BLaER1 treated with 17β-estradiol and CSF1 and Interleukin-3, amounts not matched to agents 10 nM and 100 nM (cell line): ENCODE measurements around the gene COA4.

ENCODE experiments used
- H3K27ac ChIP-seq, 11 experiments: shearing (Covaris generic); formaldehyde crosslinking; 2 replicates each; pipeline ENCODE4 v1.8.1; 2022
- H3K27me3 ChIP-seq, 11 experiments: shearing (Covaris generic); formaldehyde crosslinking; 2 replicates each; pipeline ENCODE4 v1.8.1; 2022
- H3K36me3 ChIP-seq, 11 experiments: shearing (Covaris generic); formaldehyde crosslinking; 2 replicates each; pipeline ENCODE4 v1.8.1; 2022
- H3K4me1 ChIP-seq, 10 experiments: shearing (Covaris generic); formaldehyde crosslinking; 2 replicates each; pipeline ENCODE4 v1.8.1; 2022
- H3K4me2 ChIP-seq, 11 experiments: shearing (Covaris generic); formaldehyde crosslinking; 2 replicates each; pipeline ENCODE4 v1.8.1; 2022
- H3K4me3 ChIP-seq, 10 experiments: shearing (Covaris generic); formaldehyde crosslinking; 2 replicates each; pipeline ENCODE4 v1.8.1; 2022
- H3K9ac ChIP-seq, 11 experiments: shearing (Covaris generic); formaldehyde crosslinking; 2 replicates each; pipeline ENCODE4 v1.8.1; 2022
- H3K9me3 ChIP-seq, 11 experiments: shearing (Covaris generic); formaldehyde crosslinking; replicated peaks in 1 of 11; 2 replicates each; pipeline ENCODE4 v1.8.1; 2022
- H4K20me1 ChIP-seq, 11 experiments: shearing (Covaris generic); formaldehyde crosslinking; 2 replicates each; pipeline ENCODE4 v1.8.1; 2022
- Cebpa-rat ChIP-seq, 11 experiments: shearing (Covaris generic); IDR thresholded peaks; 2 replicates each; pipeline ENCODE4 v1.8.1; 2022

Gene COA4

DNA sequence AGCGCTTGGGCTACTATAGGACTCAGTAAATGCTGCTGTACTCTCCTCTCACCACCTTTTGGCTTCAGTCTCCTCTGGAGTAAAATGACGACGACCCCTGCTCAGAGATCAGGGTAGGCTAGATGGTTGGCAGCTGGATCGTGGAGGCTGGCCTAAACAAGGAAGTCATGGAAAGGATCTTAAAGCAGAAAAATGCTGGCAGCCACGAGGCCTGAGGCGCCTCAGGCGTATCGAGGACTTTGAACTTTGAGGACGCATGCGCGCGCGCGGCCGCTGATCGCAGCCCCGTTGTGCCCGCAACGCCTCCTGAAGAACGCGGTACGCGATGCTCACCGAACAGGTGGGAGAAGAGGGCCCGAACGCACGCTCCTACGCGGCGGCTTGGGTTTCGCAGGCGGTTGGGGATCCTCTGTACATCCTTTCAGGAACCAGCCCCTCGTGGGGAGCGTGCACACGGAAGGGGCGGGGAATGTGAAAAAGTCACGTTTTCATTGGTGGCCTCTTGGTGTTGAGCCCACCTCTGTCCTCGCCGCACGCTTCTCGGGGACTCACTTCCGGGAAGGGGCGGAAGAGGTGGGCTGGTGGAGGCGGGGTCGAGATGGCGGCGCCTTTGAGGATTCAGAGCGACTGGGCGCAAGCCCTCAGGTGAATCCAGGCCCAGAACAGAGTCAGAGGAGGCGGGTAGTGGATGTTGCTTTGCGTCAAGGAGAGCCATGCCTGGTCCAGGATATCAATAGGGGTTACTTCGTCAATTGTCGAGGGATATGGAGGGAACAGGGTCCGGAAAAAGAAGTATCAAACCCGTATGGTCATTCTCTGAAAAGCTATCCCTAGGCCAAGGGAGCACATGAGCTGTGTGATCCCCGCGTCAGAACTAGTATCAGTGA is at the start of gene COA4, which contains the start of gene PAAF1:
COA4 (minus strand) TSS at position 423 of the 887 bp plus-strand sequence. CDS start 3,468 bp downstream, outside the sequence.
PAAF1 (plus strand) TSS at position 576 of the 887 bp plus-strand sequence; CDS start at position 599, 23 bp downstream.
- Histone ChIP-seq H3K4me3 (peak within 1 kb of the TSS; percentile 69 to 81 (median 74)), H4K20me1 (peaks cover 0 to 29% (median 12%) of the 10 kb centered on the region in 11 experiments; a peak in 11 of 22 replicates), H3K4me2 (peak within 1 kb of the TSS; percentile 77 to 99 (median 92)), H3K9me3 (no peaks in the 10 kb centered on the region), H3K27me3 (no peaks in the 10 kb centered on the region), H3K27ac (peak within 1 kb of the TSS; percentile 72 to 94 (median 91)), H3K4me1 (peaks cover 21 to 29% (median 26%) of the 10 kb centered on the region in 10 experiments), H3K9ac (peak within 1 kb of the TSS; percentile 81 to 92 (median 87)), H3K36me3 (peaks cover 27 to 44% (median 39%) of the 10 kb centered on the region in 11 experiments)
- no peak for TF ChIP-seq Cebpa-rat (IDR thresholded peaks at IDR 0.05)

- Histone ChIP-seq H3K4me2 (no peak overlapping the region), H3K27me3 (no peaks in the 10 kb centered on the region), H4K20me1 (no peaks in the 10 kb centered on the region), H3K4me1 (peaks cover 0 to 16% (median 4%) of the 10 kb centered on the region in 10 experiments; a peak in 9 of 20 replicates), H3K4me3 (no peak overlapping the region), H3K9me3 (no peaks in the 10 kb centered on the region), H3K27ac (no peak overlapping the region), H3K36me3 (peaks cover 55 to 93% (median 83%) of the 10 kb centered on the region in 11 experiments), H3K9ac (no peak overlapping the region)
- no peak for TF ChIP-seq Cebpa-rat (IDR thresholded peaks at IDR 0.05)
Measured at GRCh38 chr11:73921180-73921579, 44.5 kb upstream of the COA4 start.

- no peaks in the 10 kb centered on the region for H4K20me1 ChIP-seq
- peaks cover 76 to 100% (median 96%) of the 10 kb centered on the region in 11 experiments for H3K36me3 ChIP-seq
Measured at GRCh38 chr11:73916435-73916834, 39.8 kb upstream of the COA4 start.

GRCh38 chr11:73914284-73914683 is 37.6 kb upstream of the COA4 start:
- H3K27me3 ChIP-seq = no peaks in the 10 kb centered on the region
- H3K4me3 ChIP-seq = no peak overlapping the region
- H3K4me2 ChIP-seq = no peak overlapping the region
- no peaks in the 10 kb centered on the region for H4K20me1 ChIP-seq
- no peak overlapping the region for H3K9ac ChIP-seq
- peaks cover 0 to 21% (median 4%) of the 10 kb centered on the region in 10 experiments; a peak in 9 of 20 replicates for H3K4me1 ChIP-seq
- no peak overlapping the region for H3K27ac ChIP-seq
- H3K9me3 ChIP-seq = no peaks in the 10 kb centered on the region
- TF ChIP-seq Cebpa-rat (IDR thresholded peaks at IDR 0.05) = no peak
- H3K36me3 ChIP-seq = peaks cover 77 to 100% (median 94%) of the 10 kb centered on the region in 11 experiments

More at GRCh38 chr11:73916435-73916834, 39.8 kb upstream of the COA4 start:
- H3K4me3 ChIP-seq = no peak overlapping the region
- H3K27ac ChIP-seq = no peak overlapping the region
- no peaks in the 10 kb centered on the region for H3K9me3 ChIP-seq
- TF ChIP-seq Cebpa-rat (IDR thresholded peaks at IDR 0.05) = no peak
- H3K9ac ChIP-seq = no peak overlapping the region
- H3K4me2 ChIP-seq = peak overlapping the region in 1 of 11 experiments; percentile 20; a peak in 2 of 22 replicates
- H3K27me3 ChIP-seq = no peaks in the 10 kb centered on the region
- peaks cover 0 to 21% (median 4%) of the 10 kb centered on the region in 10 experiments; a peak in 9 of 20 replicates for H3K4me1 ChIP-seq

- no peak for TF ChIP-seq Cebpa-rat (IDR thresholded peaks at IDR 0.05)
- Histone ChIP-seq H3K4me2 (no peak overlapping the region), H3K9me3 (no peaks in the 10 kb centered on the region), H3K4me1 (peaks cover 0 to 21% (median 4%) of the 10 kb centered on the region in 10 experiments; a peak in 9 of 20 replicates), H3K27ac (no peak overlapping the region), H3K9ac (no peak overlapping the region), H4K20me1 (no peaks in the 10 kb centered on the region), H3K27me3 (no peaks in the 10 kb centered on the region), H3K36me3 (peaks cover 75 to 100% (median 93%) of the 10 kb centered on the region in 11 experiments), H3K4me3 (no peak overlapping the region)
Measured at GRCh38 chr11:73913472-73913871, 36.8 kb upstream of the COA4 start.

GRCh38 chr11:73912026-73912425 is 35.4 kb upstream of the COA4 start:
- no peak overlapping the region for H3K4me2 ChIP-seq
- TF ChIP-seq Cebpa-rat (IDR thresholded peaks at IDR 0.05) = no peak
- H3K4me1 ChIP-seq = peaks cover 0 to 13% (median under 1%) of the 10 kb centered on the region in 10 experiments; a peak in 8 of 20 replicates
- no peak overlapping the region for H3K4me3 ChIP-seq
- no peak overlapping the region for H3K9ac ChIP-seq
- H3K9me3 ChIP-seq = no peaks in the 10 kb centered on the region
- peaks cover 65 to 93% (median 82%) of the 10 kb centered on the region in 11 experiments for H3K36me3 ChIP-seq
- H4K20me1 ChIP-seq = no peaks in the 10 kb centered on the region
- no peak overlapping the region for H3K27ac ChIP-seq
- H3K27me3 ChIP-seq = no peaks in the 10 kb centered on the region

GRCh38 chr11:73907191-73907590 is 30.5 kb upstream of the COA4 start:
- no peak overlapping the region for H3K27ac ChIP-seq
- no peak for TF ChIP-seq Cebpa-rat (IDR thresholded peaks at IDR 0.05)
- no peaks in the 10 kb centered on the region for H4K20me1 ChIP-seq

DNA sequence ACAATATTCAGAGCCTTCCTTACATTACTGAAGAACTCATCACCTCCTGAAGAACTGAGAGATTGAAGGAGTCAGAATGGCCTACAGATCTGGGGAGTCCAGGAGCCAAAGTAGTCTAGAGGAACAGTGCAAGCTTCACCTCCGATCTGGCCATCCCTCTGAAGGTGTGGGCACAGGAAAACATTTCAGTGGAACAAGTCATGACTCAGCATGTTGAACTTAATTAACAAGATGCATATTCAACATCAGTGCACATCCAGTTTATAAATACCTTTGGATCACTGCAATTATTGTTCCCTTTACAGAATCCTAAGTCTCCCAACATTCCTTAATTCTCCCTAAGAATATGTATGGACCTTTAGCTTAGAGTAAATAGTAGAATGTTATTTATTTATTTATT is 25.7 kb upstream of the COA4 start:
- peaks cover 0 to 2% (median 0%) of the 10 kb centered on the region in 10 experiments; a peak in 1 of 20 replicates for H3K4me1 ChIP-seq
- no peak overlapping the region for H3K9ac ChIP-seq
- H3K4me3 ChIP-seq = no peak overlapping the region
- H3K36me3 ChIP-seq = peaks cover 27 to 61% (median 44%) of the 10 kb centered on the region in 11 experiments
- no peaks in the 10 kb centered on the region for H3K27me3 ChIP-seq
- H4K20me1 ChIP-seq = no peaks in the 10 kb centered on the region
- H3K9me3 ChIP-seq = no peaks in the 10 kb centered on the region
- no peak overlapping the region for H3K4me2 ChIP-seq
- no peak overlapping the region for H3K27ac ChIP-seq
- no peak for TF ChIP-seq Cebpa-rat (IDR thresholded peaks at IDR 0.05)

More at GRCh38 chr11:73907191-73907590, 30.5 kb upstream of the COA4 start:
- H3K9ac ChIP-seq = no peak overlapping the region
- H3K9me3 ChIP-seq = no peaks in the 10 kb centered on the region
- H3K4me1 ChIP-seq = peaks cover 0 to 4% (median 0%) of the 10 kb centered on the region in 10 experiments; a peak in 1 of 20 replicates
- H3K36me3 ChIP-seq = peaks cover 30 to 67% (median 55%) of the 10 kb centered on the region in 11 experiments
- no peak overlapping the region for H3K4me3 ChIP-seq
- no peaks in the 10 kb centered on the region for H3K27me3 ChIP-seq
- H3K4me2 ChIP-seq = 0 out of 22 replicates have a peak overlapping the region, but pooled peaks of 1 of the 11 experiments have one; percentile 1

DNA sequence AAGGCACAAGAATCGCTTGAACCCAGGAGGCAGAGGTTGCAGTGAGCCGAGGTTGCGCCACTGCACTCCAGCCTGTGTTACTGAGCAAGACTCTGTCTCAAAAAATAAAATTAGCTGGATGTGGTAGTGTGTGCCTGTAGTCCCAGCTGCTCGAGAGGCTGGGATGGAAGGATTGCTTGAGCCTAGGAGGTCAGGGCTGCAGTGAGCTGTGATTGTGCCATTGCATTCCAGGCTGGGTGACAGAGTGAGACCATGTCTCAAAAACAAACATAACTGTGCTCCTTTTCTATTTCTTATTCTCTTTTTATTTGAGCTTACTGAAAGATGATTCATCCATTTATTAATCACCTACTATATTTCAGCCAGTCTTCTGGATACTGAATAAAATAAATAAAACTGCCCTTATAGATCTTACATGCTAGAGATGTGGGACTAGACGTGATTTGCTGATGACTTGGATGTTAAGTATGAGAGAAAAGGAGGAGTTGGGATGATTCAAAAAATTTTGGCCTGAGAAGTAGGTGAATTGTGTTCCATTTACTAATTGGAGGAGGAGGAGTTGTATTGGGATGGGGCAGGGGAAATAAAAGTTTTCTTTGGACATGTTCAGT is 18.2 kb upstream of the COA4 start:
- no peak for TF ChIP-seq Cebpa-rat (IDR thresholded peaks at IDR 0.05)
- Histone ChIP-seq H3K4me3 (no peak overlapping the region), H3K9ac (no peak overlapping the region), H3K36me3 (peaks cover 37 to 76% (median 57%) of the 10 kb centered on the region in 11 experiments), H3K4me2 (no peak overlapping the region), H4K20me1 (no peaks in the 10 kb centered on the region), H3K4me1 (no peaks in the 10 kb centered on the region), H3K27me3 (no peaks in the 10 kb centered on the region), H3K9me3 (peaks cover 0 to 6% (median 0%) of the 10 kb centered on the region in 11 experiments; a peak in 2 of 22 replicates), H3K27ac (no peak overlapping the region)
